B cell (primary cell): ENCODE measurements around the gene FAHD1. TPM values are rescaled to one million over a fixed set of nuclear protein-coding genes. Genes with fewer than 3 reads are reported as not detected.

Experiments used
- ATAC-seq: fragments of 200-7000 bp; cut with Tn5 transposase; one replicate; pipeline ENCODE4 v1.10.0; 2021; ENCODE audit warnings: low read depth, mild to moderate bottlenecking, moderate number of reproducible peaks, moderate library complexity
- CTCF ChIA-PET: fragments of 350-600 bp; sonication (Branson Sonifier 250); formaldehyde crosslinking; loops from one replicate; lab custom pipeline; 2021; ENCODE audit warnings: antibody characterized with exemption, inconsistent platforms; lab: Charles Lee
- POLR2A ChIA-PET: fragments of 350-600 bp; sonication (Branson Sonifier 250); formaldehyde crosslinking; loops from one replicate; lab custom pipeline; 2021; ENCODE audit warnings: antibody characterized with exemption; lab: Charles Lee
- DNase-seq: peaks from one replicate; pipeline ENCODE4 v3.0.0; 2013
- H2AFZ ChIP-seq: 2 replicates; pipeline ENCODE4 v1.6.1; 2012; ENCODE audit warnings: mild to moderate bottlenecking, low read depth, low read length; ENCODE audit not compliant: insufficient read depth, poor library complexity, severe bottlenecking
- H3K27ac ChIP-seq, 2 donors: 1 replicate in 1 of 2; 2 replicates in 1 of 2; pipeline ENCODE4 v1.5.1; 2012 to 2013; ENCODE audit warnings: low read length in 2 of 2, mild to moderate bottlenecking in 2 of 2, moderate library complexity in 1 of 2
- H3K27me3 ChIP-seq, 4 experiments: fragments of 200-600 bp in 1 of 4; sonication (generic) in 1 of 4; replicated peaks in 1 of 4; 1 replicate in 2 of 4; 2 replicates in 2 of 4; pipeline versions ENCODE4 v1.6.1 to v1.7.0; 2013 to 2016; ENCODE audit warnings: low read length in 3 of 4, mild to moderate bottlenecking in 2 of 4, mixed read lengths in 1 of 4, moderate library complexity in 1 of 4; ENCODE audit not compliant: insufficient read depth in 4 of 4, control insufficient read depth in 3 of 4; ENCODE audit errors: control extremely low read depth in 1 of 4
- H3K36me3 ChIP-seq, 2 experiments: replicated peaks in 1 of 2; 1 replicate in 1 of 2; 2 replicates in 1 of 2; pipeline versions ENCODE4 v1.6.1 to v1.7.1; 2013; ENCODE audit warnings: low read length in 1 of 2; ENCODE audit not compliant: insufficient read depth in 2 of 2, control insufficient read depth in 1 of 2; ENCODE audit errors: control extremely low read depth in 1 of 2, extremely low read depth in 1 of 2
- H3K4me1 ChIP-seq, 2 donors: fragments of 200-600 bp in 1 of 2; sonication (generic) in 1 of 2; 1 replicate in 1 of 2; 2 replicates in 1 of 2; pipeline versions ENCODE4 v1.5.1 to v1.6.1; 2013 to 2017; ENCODE audit warnings: low read length in 2 of 2; ENCODE audit not compliant: control insufficient read depth in 2 of 2, insufficient read depth in 2 of 2
- H3K4me2 ChIP-seq: replicated peaks from 2 replicates; pipeline ENCODE3; 2012; ENCODE audit warnings: mild to moderate bottlenecking, low read depth, low read length; ENCODE audit not compliant: poor library complexity, severe bottlenecking
- H3K4me3 ChIP-seq, 5 experiments: fragments of 200-600 bp in 1 of 5; sonication (generic) in 1 of 5; 1 replicate in 3 of 5; 2 replicates in 2 of 5; pipeline versions ENCODE4 v1.5.1 to v1.7.0; 2011 to 2016; ENCODE audit warnings: low read length in 4 of 5, mild to moderate bottlenecking in 4 of 5, low read depth in 2 of 5, control low read depth in 1 of 5, moderate library complexity in 1 of 5; ENCODE audit not compliant: insufficient read depth in 1 of 5; ENCODE audit errors: control extremely low read depth in 1 of 5, extremely low read depth in 1 of 5
- H3K79me2 ChIP-seq: fragments of 200-600 bp; sonication (generic); one replicate; pipeline ENCODE4 v1.6.0; 2016; ENCODE audit warnings: low read length; ENCODE audit not compliant: control insufficient read depth, insufficient read depth
- H3K9ac ChIP-seq: fragments of 200-600 bp; sonication (generic); 2 replicates; pipeline ENCODE4 v1.6.1; 2017; ENCODE audit warnings: mild to moderate bottlenecking, low read length, moderate library complexity
- H3K9me3 ChIP-seq, 3 donors: one replicate each; pipeline versions ENCODE4 v1.6.1 to v1.7.1; 2013; ENCODE audit warnings: low read length in 2 of 3; ENCODE audit not compliant: control insufficient read depth in 2 of 3, insufficient read depth in 1 of 3; ENCODE audit errors: control extremely low read depth in 1 of 3
- H4K20me1 ChIP-seq: 2 replicates; pipeline ENCODE4 v1.6.0; 2012; ENCODE audit warnings: mild to moderate bottlenecking, low read length; ENCODE audit not compliant: insufficient read depth, control insufficient read depth, poor library complexity, severe bottlenecking
- H3K27ac Mint-ChIP-seq: one replicate; pipeline ENCODE4 v1.8.0; 2021; ENCODE audit warnings: mixed read lengths
- H3K27me3 Mint-ChIP-seq: one replicate; pipeline ENCODE4 v1.8.0; 2021; ENCODE audit warnings: mixed read lengths
- H3K4me1 Mint-ChIP-seq: one replicate; pipeline ENCODE4 v1.8.0; 2021; ENCODE audit warnings: mixed read lengths
- H3K4me3 Mint-ChIP-seq: one replicate; pipeline ENCODE4 v1.8.0; 2021; ENCODE audit warnings: mixed read lengths
- H3K9me3 Mint-ChIP-seq: one replicate; pipeline ENCODE4 v1.8.0; 2022; ENCODE audit warnings: mixed read lengths; ENCODE audit not compliant: insufficient read depth
- EZH2 ChIP-seq: IDR thresholded peaks from 2 replicates; pipeline ENCODE4 v1.6.1; 2012; ENCODE audit warnings: borderline replicate concordance, low read depth, mild to moderate bottlenecking, moderate library complexity, low read length; ENCODE audit not compliant: insufficient read depth, poor library complexity, severe bottlenecking
- WGBS: methylation state at CpG from one replicate; pipeline ENCODE4 v1.1.5; 2013; ENCODE audit warnings: missing lambda C conversion rate; ENCODE audit not compliant: insufficient coverage; 5-methylcytosine and 5-hydroxymethylcytosine counted together
- intact Hi-C: fragments of 100-400 bp; cut with micrococcal nuclease; formaldehyde crosslinking; loops from one replicate; pipeline ENCODE4 v1.10.0; 2022
- polyA plus RNA-seq: library from polyadenylated mRNA; depleted of rRNA; stranded (reverse); fragments of >200 nt; gene quantifications from 2 replicates; pipeline ENCODE4 v1.2.3, GENCODE V29; 2012
- total RNA-seq, 2 donors: library from RNA; stranded (reverse); fragments of 120-200 nt in 1 of 2; gene quantifications; 1 replicate in 1 of 2; 2 replicates in 1 of 2; pipeline versions ENCODE4 v1.2.3 to v1.2.4, GENCODE V29; 2013 to 2022
- TF ChIP-seq, protein P1 (sequence below): fragments of 200-600 bp; IDR thresholded peaks from one replicate; pipeline ENCODE4 v1.8.0; 2022; ENCODE audit warnings: antibody characterized with exemption, mild to moderate bottlenecking

Gene FAHD1
- total and polyA plus RNA-seq, 2 donors (not counting 1 experiment from before 2014, with no cell fraction given), result 11.0 to 14.5 TPM

DNA sequence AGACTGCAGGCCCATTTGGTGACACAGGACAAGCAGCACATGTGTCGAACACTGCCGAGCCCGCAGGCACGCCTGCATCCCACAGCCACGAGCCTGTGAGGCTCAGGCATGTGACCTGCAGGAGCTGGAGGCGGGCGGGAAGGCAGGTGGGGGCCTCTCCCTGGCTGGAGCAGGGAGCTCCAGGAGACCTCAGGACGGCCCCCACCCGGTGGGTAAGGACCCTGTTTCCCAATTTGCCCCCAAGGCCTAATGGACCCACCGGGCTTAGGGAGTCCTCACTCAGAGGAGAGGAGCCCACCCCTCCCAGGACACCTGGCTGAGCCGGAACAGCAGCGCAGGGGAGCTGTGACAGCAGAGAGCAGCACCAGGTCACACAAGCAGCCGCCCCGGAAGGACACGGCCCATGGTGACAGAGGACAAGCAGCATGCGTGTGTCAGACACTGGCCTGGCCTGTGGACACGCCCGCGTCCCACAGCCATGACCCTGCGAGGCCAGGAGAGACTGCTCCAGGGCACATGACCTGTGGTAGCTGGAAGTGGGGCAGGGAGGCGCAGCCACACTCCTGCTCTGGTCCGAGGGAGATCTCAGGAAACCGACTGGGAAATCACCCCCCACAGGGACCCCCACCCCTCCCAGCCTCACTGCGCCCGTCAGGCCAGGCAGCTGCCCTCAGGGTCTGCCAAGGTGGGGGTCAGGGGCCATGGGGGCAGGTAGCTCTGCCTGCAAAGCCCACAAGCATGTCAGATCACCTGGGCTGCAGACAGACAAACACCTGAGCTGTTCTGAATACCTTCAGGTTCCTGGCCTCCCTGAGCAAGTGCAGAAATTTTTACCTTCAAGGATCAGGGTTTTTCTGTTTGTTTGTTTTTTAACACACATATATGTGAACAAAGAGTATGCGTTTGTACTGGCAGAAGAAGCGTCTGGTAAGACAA is 47.0 kb upstream of the FAHD1 start:
- intact Hi-C loops, result no loop called here
- ATAC-seq, result no peak
- Histone ChIP-seq H2AFZ (no peak overlapping the region), H3K27me3 (no peaks in the 10 kb centered on the region), H3K4me3 (no peak overlapping the region), H3K79me2 (peaks cover 50% of the 10 kb centered on the region), H3K36me3 (peaks cover 0 to 29% of the 10 kb centered on the region in 2 experiments), H3K4me1 (peaks cover 10 to 35% of the 10 kb centered on the region in 2 donors), H3K9ac (no peak overlapping the region), H3K27ac (no peak overlapping the region), H3K4me2 (no peak overlapping the region), H4K20me1 (peaks cover 76% of the 10 kb centered on the region), H3K9me3 (no peaks in the 10 kb centered on the region)
- ChIA-PET POLR2A (interaction anchor here (0.6 to 0.7 kb wide), 2 partner anchors 40 to 1343 kb away, joined by 4 to 8 read pairs; no protein-coding TSS in a partner anchor), CTCF (interaction anchor here (1.3 to 1.6 kb wide), 2 partner anchors 8 to 69 kb away, joined by 3 to 4 read pairs; partner anchors contain the start of genes EME2 and MRPS34)
- no peak overlapping the region for H3K27ac Mint-ChIP-seq
- TF ChIP-seq, protein P1, sequence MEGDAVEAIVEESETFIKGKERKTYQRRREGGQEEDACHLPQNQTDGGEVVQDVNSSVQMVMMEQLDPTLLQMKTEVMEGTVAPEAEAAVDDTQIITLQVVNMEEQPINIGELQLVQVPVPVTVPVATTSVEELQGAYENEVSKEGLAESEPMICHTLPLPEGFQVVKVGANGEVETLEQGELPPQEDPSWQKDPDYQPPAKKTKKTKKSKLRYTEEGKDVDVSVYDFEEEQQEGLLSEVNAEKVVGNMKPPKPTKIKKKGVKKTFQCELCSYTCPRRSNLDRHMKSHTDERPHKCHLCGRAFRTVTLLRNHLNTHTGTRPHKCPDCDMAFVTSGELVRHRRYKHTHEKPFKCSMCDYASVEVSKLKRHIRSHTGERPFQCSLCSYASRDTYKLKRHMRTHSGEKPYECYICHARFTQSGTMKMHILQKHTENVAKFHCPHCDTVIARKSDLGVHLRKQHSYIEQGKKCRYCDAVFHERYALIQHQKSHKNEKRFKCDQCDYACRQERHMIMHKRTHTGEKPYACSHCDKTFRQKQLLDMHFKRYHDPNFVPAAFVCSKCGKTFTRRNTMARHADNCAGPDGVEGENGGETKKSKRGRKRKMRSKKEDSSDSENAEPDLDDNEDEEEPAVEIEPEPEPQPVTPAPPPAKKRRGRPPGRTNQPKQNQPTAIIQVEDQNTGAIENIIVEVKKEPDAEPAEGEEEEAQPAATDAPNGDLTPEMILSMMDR, result no peak
- TF ChIP-seq EZH2, result no peak
- no peaks in the 10 kb centered on the region for H3K9me3 Mint-ChIP-seq
- H3K4me1 Mint-ChIP-seq, result peaks cover 25% of the 10 kb centered on the region
- H3K4me3 Mint-ChIP-seq, result peak overlapping the region; percentile 88
- no peak for DNase-seq
- WGBS, result 97% methylated on average over 27 of the region's 27 CpGs
- H3K27me3 Mint-ChIP-seq, result no peaks in the 10 kb centered on the region
